Fibroblast of pulmonary artery (primary cell): Measurements from ENCODE around the gene FHIT.

Experiments used
- DNase-seq: peaks from one replicate; pipeline ENCODE4 v3.0.0-alpha.2; 2010; ENCODE audit warnings: low read depth
- H3K4me3 ChIP-seq: replicated peaks from 2 replicates; pipeline ENCODE4 v1.5.1; 2011; ENCODE audit warnings: low read depth, mild to moderate bottlenecking, control low read depth, low read length, moderate library complexity
- TF ChIP-seq, protein P1 (sequence below): IDR thresholded peaks from 2 replicates; pipeline ENCODE4 v1.5.1; 2011; ENCODE audit warnings: mild to moderate bottlenecking, control low read depth, low read length, inconsistent platforms; ENCODE audit errors: missing control alignments

Gene FHIT

DNA sequence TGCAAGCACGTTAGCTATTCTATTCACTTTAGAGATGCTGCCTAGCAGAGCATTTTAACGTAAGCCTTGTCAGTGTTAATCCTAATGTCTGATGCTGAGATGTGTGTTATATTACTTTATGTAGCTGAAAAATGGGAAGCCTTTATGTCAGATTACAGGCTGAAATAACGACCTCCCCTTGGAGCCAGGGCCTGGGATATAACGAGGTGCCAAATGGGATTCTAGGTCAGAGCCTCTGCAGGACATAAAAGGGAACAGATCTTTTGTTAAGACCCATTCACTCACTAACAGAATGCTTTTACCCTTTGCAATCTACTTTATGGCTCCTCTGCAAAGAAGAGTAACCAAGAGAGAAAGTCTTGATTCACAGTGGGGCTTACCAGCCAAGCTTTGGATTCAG lies 1385.9 kb downstream of the FHIT start:
- DNase-seq, result no peak
- H3K4me3 ChIP-seq, result no peak overlapping the region
- TF ChIP-seq, protein P1, sequence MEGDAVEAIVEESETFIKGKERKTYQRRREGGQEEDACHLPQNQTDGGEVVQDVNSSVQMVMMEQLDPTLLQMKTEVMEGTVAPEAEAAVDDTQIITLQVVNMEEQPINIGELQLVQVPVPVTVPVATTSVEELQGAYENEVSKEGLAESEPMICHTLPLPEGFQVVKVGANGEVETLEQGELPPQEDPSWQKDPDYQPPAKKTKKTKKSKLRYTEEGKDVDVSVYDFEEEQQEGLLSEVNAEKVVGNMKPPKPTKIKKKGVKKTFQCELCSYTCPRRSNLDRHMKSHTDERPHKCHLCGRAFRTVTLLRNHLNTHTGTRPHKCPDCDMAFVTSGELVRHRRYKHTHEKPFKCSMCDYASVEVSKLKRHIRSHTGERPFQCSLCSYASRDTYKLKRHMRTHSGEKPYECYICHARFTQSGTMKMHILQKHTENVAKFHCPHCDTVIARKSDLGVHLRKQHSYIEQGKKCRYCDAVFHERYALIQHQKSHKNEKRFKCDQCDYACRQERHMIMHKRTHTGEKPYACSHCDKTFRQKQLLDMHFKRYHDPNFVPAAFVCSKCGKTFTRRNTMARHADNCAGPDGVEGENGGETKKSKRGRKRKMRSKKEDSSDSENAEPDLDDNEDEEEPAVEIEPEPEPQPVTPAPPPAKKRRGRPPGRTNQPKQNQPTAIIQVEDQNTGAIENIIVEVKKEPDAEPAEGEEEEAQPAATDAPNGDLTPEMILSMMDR, result no peak

DNA sequence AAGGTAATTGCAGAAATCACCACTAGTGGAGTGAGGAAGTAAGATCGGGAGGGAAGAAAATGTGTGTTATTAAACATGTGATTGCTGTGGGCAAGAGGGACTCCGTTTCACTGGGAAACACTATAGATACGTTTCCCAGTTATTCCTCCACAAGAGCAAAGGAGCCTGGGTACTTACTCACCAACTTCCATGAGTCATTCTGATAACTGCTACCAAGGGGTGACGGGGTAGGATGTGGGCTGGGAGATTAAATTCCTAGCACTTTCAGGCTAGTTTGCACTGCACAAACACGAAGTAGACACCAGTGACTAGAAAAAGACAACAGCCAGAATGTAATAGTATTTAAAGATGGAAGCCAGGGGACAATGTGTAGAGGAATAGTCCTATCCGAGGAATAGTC lies 1388.6 kb downstream of the FHIT start:
- DNase-seq, result peak; percentile 81
- no peak overlapping the region for H3K4me3 ChIP-seq
- TF ChIP-seq, protein P1, result no peak

DNA sequence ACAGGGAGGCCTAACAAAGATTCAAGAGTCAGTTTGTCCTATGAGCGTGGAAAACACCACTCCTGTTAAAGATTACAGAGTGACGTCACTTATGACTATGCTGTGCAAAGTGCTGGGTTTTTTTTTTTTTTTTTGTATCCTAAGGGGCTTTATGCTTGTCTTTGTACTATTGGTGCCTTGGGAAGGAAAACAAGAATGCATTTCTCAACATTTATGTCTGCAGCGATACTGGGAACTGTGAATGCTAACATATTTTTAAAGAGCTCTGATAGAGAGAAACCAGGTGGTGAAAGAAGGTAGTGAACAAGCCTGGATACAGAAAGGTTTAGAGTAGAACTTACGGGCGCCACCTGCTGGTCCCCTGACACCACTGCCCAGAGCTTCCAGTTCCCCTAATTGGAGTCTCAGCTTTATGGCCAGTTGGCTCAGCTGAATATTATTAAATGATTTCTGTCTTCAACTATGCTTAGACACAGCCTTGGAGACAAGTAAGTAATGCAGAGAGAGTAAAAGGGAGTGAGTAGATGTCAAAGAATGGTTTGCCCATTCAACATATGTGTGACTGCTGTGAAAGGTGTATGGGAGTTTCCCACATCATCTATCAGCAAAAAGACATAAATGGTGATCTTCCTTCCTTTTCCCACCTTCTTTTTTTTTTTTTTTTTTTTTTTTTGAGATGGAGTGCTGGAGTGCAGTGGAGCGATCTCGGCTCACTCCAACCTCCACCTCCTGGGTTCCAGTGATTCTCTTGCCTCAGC lies 1393.5 kb downstream of the FHIT start:
- TF ChIP-seq, protein P1, result peak; percentile 99
- H3K4me3 ChIP-seq, result no peak overlapping the region

DNA sequence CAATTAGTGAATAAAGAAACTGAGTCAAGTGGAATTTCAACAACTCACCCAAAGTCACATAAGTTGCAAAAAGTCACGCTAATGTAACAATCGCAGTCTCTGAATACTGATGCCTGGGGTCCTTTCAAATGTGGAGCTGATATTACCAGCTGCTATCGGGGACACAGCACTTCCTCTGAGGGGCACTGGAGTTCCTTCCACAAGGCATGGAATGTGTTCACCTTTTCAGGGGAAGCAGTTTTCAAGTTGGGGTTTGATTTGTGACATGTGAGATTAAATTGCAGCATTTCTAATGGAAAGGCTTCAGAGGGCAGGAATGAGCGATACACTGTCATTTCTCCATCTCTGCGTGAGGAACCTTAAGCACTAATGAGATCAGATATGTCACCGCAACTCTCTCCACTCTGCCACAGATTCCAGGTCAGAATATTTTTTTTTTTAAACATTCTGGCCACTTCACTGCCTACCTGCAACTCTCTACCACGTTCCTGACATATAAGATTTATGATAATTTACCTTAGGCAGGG lies 1394.3 kb downstream of the FHIT start:
- H3K4me3 ChIP-seq, result no peak overlapping the region
- TF ChIP-seq, protein P1, result no peak
- no peak for DNase-seq

More for the DNA sequence above, 1393.5 kb downstream of the FHIT start:
- peak; percentile 87 for DNase-seq

DNA sequence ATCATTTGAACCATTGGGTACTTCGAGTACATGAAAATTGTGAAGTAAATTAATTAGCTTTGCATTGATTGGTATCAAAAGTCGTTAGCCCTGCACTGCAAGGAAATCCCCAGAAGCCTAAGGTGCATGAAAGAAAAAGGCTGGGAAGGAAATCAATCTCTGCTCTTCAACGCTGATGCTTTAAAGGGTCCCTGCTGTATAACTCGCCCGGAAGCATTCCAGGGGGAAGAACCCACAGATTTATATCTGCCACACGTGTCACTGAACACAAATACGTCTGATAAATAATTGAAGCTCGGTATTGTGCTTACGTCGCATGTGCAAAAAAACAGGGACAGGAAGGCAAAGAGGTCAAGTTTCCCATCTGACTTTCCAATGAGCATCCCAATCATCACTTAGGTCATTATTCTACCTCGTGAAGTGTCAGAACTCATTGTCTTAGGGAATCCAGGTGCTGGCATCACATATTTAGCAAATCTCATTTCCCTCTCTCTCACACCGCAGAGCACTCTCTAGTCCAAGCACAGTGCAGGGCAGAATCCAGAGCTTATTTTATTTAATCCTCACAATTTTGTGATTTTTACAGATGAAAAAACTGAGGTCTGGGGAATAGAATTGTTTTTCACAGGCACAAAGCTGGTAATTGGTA lies 1397.1 kb downstream of the FHIT start:
- no peak for DNase-seq
- TF ChIP-seq, protein P1, result no peak
- H3K4me3 ChIP-seq, result no peak overlapping the region

DNA sequence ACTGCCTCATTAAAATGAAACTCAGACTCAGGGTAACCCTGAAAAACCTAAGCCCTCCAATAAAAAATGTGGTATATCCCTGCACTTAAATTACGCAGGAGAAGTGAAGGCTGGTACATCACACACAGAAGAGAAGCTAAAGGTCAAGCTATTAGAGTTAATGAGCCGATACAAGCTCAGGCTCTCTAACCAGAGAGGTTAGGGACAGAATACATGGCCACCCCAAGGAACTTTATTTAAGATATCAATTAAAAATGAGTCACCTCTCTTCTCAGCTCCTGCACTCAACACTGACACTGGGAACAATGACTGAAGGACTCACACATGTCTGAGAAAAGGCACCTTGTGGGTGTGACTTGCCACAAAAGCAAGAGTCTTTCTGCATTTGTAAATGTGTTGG lies 1400.8 kb downstream of the FHIT start:
- no peak overlapping the region for H3K4me3 ChIP-seq
- no peak for DNase-seq
- TF ChIP-seq, protein P1, result no peak
